Measurements from ENCODE around the gene INSRR.

INSRR gene

GRCh38 chr1:156893048-156893953, 34.4 kb upstream of the INSRR start, which contains the start of gene PEAR1:
Gene PEAR1, plus strand, starts transcription at chr1:156893718. Its CDS starts 10,209 bp downstream, at chr1:156903927.
- DNase-seq, result peak; percentile 68

DNA sequence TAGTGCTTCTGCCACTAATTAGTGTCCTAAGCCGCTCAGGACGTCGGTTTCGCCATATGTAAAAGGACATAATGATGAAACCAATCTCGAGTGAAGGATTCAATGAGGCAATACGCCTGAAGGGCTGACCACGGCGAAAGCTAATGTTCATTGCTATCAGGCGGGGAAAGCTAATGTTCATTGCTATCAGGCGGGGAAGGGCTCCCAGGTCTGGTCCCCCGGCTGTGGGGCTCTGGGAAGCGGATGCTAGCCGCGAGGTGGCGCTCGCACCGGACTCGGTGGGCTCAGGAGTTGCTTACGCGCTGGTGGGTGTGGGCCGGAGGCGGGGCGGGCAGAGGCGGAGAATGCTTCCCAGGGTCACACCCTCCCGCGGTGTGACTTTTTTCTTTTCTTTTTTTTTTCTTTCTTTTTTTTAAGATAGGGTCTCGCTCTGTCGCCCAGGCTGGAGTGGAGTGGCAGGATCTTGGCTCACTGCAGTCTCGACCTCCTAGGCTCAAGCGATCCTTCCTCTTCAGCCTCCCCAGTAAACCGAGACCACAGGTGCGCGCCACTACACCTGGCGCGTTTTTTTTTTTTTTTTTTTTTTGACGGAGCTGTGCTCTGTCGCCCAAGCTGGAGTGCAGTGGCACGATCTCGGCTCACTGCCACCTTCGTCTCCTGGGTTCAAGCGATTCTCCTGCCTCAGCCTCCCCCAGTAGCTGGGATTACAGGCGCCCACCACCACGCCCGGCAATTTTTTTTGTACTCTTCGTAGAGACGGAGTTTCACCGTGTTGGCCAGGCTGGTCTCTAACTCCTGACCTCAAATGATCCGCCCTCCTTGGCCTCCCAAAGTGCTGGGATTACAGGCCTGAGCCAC, 33.5 kb upstream of the INSRR start:
- DNase-seq, result peak; percentile 86

- DNase-seq, result peak; percentile 74
Observed at GRCh38 chr1:156889802-156890580, 31.1 kb upstream of the INSRR start.

DNA sequence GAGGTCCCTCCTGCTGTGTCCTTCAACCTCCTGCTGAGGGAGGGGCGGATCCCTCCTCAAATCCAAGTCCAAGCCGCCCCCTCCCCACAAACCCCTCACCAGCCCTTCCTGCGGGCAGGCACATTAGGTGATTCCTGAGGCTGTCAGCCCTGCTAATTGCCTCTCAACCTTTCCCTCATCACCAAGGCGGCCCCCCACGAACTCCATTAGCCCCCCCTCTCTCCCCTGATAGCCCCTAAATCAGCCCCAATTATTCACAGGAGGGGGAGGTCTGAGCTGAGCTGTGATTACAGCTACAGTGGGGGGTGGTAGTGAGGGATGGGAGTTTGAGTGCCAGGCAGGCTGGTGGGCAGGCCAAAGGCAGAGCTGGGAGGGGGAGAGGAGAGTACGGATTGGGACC, 28.8 kb upstream of the INSRR start:
- no peak for DNase-seq

- no peak for DNase-seq
Observed at GRCh38 chr1:156887317-156887716, 28.4 kb upstream of the INSRR start.

DNA sequence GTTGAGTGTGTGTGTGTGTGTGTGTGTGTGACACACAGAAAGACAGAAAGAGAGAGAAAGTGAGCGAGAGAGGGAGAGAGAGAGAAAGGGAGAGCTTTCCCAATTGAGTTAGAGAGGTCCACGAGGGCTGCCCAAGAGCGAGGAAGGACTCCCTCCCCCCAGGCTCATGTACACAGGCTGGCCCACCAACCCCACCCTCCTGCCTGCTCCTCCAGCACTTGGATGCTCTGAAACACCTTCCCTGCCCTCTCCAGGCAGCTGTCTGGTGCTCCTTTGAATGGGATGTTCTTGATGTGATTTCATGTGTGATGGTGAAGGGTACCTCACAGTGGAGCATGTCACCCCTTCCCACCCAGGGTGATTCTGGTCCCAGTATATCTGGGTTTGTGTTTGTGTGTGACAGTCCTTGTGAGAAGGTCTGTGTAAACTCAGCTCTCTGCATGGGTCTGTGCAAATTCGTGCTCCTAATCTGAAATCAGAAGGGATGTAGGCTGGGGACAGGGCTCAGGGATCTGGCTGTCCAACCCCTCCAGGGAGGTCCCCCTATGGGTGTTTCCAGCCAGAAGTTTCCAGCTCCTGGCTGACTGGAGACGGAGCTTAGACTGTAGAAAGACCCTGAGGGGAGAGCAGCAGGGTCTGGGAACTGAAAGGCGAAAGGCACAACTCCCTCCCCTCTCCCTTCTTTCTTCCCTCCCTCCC, 27.8 kb upstream of the INSRR start:
- DNase-seq, result no peak

DNA sequence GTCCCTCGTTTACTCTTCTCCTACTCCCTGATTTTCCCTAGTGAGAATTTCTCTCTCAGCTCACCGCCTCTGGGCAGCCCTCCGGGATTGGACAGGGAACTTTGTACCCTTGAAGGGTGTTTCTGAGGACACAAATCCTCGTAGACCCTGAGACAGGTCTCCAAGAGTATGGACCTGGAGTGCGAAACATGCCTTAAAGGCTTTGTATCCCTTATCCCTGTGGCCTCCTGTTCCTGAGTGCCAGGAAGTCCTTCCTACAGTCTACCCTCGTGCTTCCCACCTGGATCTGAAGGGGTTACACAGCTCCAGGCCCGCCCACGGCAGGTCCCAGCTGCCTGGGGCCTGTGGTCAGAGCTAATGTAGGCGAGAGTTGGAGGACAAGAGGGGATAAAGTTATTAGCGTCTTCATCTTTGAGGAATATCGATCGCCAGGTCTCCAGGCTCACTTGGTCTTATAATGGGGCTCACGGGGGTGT, 27.0 kb upstream of the INSRR start:
- DNase-seq, result no peak

DNA sequence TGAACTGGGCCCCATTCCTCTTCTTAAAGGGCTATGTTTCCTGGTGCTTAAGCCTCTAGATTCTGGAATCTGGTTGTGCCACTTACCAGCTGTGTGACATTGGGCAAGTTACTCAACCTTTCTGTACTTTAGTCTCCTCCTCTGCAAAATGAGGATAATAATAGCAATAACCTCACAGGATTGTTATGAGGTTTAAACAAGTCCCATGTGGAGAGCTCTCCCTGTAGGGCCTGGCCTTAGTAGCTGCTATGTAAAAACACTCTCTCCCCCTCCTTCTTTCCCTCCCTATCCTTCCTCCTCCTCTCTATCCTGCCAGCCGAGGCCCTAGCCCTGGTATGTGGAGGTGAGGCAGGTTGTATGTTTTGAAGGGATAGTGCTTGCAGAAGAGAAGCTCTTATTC, 26.4 kb upstream of the INSRR start:
- DNase-seq, result no peak

- no peak for DNase-seq
Observed at GRCh38 chr1:156884560-156885184, 25.8 kb upstream of the INSRR start.

- DNase-seq, result no peak
Observed at GRCh38 chr1:156883919-156884318, 25.0 kb upstream of the INSRR start.

- DNase-seq, result no peak
Observed at GRCh38 chr1:156882543-156882942, 23.6 kb upstream of the INSRR start.

- no peak for DNase-seq
Observed at GRCh38 chr1:156881663-156882062, 22.7 kb upstream of the INSRR start.

GRCh38 chr1:156881101-156881500, 22.2 kb upstream of the INSRR start:
- DNase-seq, result no peak

DNA sequence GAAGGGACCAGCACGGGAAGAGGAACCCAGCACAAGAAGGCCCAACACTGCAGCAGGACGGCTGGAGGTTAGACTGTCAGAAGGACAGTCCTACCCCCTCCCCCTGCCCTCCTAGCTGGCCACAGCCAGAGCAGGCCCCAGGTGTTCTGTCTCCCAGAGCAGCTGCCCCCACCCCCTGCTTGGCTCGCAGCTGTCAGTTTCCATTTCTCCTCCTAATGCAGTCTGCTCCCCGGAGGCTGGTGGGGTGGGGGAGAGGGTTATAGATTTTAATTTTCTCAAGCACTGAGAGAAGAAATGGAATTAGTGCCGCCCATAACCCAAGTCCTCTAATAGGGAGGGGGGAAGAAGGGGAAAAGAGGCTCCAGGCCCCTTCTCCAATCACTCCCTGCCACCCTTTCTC, 21.6 kb upstream of the INSRR start:
- no peak for DNase-seq

DNA sequence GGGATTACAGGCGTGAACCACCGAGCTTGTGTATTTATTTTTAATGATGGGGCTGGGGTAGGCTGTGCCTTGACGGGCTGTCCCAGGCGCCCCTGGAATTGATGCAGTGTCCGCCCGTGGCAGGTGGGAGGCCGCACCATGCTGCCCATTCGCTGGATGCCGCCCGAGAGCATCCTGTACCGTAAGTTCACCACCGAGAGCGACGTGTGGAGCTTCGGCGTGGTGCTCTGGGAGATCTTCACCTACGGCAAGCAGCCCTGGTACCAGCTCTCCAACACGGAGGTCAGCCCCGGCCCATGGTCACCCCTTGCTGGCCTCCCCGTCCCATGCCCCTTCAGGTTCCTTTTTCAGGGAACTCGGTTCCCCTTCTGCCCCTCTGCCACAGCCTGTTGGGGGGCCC, 21.0 kb upstream of the INSRR start:
- no peak for DNase-seq

GRCh38 chr1:156877433-156878170, 18.7 kb upstream of the INSRR start:
- DNase-seq, result no peak

GRCh38 chr1:156876281-156876680, 17.4 kb upstream of the INSRR start:
- no peak for DNase-seq

DNA sequence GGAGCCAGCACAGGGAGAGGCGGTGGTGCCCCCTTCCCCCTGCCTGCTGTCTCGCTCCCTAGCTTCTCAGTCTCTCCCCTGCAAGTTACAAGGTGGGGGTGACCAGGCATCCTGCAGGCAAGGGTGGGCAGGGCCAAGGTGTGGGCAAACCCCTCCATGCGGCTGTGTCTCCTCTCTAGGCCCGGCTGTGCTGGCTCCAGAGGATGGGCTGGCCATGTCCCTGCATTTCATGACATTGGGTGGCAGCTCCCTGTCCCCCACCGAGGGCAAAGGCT, 16.4 kb upstream of the INSRR start:
- no peak for DNase-seq

DNA sequence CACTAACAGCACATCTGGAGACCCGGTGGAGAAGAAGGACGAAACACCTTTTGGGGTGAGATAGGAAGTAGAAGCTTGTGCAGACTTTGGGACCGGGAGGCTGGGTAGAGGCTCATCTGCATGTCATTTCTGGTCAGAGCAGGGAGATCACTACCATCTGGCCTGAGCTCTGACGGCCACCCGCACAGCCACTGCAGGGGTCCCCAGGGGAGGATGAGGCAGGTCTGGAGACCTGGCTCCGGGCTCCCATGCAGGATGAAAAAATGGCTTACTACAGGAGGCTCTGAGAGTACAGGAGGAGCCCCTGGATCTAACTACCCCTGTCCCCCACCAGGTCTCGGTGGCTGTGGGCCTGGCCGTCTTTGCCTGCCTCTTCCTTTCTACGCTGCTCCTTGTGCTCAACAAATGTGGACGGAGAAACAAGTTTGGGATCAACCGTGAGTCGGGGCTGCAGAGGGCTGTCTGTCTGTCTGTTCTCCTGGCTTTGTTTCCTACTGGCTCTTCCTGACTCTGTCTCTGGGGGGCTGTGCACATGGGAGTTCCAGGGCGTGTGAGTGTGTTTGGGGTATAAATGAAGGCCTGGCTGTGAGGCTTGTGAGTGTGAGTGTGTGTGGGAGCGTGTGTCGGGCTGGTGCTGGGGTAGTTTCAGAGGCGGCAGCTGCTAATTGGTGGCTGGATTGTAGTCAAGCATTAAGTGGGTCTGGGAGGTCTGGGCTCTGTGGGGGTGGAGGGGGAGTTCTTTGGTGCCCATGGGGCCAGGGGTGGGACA, 15.8 kb upstream of the INSRR start:
- DNase-seq, result no peak

- DNase-seq, result no peak
Observed at GRCh38 chr1:156874142-156874541, 15.2 kb upstream of the INSRR start.
